Stimulated activated CD8-positive, alpha-beta memory T cell treated with anti-CD3 and anti-CD28 coated beads, Interleukin-15, amount 100 ng/mL, for 4 hours (primary cell): ENCODE measurements around the gene SCO2.

Source experiments
- DNase-seq, 2 donors: peaks; one replicate each; pipeline ENCODE4 v3.0.0-alpha.2; 2020; ENCODE audit warnings: low read depth in 2 of 2

Gene SCO2

DNA sequence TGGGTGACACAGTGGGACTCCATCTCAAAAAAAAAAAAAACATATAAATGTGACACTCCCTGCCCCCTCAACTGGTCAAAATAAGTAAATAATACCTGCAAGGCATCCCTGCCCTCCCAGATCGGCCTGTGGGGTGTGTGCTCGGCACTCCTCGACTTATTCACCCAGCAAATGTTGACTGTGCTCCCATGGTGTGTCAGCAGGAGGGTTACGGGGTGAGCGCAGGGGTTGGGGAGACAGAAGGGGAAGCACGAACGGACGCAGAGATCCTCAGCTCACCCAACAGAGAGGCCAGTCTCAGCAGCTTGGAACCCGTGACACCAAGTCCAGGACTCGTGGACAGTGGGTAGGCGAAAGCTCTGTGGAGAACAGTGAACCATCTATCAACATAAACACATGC is 45.7 kb downstream of the SCO2 start:
- DNase-seq: no peak

DNA sequence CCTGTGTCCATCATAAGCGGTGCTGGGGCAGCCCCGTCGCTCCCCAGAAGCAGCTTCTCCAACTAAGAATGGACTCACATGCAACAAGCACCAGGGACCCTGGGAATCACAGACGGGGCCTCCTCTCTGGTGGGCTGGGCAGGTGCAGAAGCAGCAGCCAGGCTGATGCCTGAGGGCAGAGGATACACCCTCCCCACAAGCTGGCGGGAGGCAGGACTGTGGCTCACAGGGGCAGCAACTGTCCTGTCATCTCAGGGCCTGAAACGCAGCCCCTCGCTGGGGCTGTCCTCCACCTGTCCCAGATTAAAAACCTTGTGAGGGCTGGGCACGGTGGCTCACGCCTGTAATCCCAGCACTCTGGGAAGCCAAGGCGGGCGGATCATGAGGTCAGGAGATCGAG is 47.5 kb downstream of the SCO2 start:
- no peak for DNase-seq

DNA sequence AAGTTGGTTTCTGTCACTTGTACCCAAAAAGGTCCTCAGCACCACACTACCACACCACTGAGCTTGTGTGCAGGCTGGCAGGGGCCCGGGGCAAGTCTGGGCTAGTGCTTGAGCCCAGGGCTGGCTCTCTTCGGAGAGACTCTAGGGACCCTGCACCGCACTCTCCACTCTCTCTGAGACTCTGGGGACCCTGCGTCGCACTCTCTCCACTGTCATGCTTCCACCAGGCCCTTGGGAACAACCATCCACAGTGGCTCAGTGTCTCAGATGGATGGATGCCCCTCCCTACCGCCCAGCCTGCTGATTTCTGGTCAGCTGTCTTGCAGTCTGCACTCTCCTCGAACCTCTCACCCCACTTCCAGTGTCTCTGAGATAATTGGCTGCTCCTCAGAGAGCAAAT is 48.5 kb downstream of the SCO2 start:
- DNase-seq: no peak

DNA sequence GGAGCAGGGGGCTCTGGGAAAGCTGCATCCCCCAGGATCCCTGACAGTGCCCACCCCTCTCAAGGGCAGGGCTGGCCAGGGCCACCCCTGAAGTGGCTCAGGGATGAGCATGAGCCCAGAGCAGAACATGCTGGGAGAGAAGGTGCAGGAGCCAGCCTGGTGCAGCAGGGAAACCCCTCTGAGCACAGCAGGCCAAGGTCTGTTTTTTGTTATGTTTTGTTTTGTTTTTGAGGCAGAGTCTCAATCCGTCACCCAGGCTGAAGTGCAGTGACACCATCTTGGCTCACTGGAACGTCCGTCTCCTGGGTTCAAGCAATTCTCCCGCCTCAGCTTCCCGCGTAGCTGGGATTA is 49.8 kb downstream of the SCO2 start:
- DNase-seq: no peak

DNA sequence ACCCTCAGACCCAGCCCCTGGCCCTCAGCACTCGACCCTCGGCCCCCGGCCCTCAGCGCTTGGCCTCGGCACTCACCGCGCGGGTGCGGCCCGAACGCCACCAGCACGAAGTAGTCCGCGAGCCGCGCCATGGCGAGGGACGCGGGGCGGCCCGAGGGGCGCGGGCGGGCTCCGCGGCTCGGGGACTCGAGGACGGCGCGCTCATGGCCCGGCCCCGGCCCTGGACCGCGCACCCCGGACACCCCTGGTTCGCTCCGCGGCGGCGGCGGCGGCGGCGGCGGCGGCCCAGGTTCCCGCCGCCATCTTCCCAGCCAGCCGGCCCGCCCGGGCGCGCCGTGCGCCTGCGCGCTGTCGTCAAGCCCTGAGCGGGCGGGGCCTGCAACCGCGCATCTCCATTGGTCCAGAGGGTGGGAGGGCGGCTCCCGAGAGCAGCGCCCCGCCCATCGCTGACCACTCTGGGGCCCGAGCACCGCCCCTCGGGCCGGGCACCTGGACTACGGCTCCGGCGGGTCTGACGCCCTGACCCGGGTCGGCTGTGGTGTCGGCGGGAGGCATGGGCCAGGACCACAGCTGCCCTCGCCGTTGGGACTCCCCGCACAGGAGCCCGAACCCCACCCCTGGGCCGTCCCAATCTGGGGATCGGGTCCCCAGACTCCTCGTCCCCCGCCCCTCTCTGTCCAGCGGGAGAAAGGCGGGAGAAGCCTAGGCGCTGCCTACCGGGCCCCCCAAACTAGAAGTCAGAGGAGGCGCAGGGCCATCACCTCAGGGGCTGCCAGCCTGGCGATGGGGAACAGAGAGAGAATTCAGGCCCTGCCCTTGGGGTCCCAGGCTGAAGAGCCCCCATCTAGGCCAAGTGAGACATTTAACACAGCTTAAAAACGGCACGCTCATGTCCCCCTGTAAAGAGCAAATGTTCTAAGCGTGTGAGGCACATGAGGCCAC is 50.4 kb downstream of the SCO2 start, which contains the start of gene SBF1:
Gene SBF1, minus strand, starts transcription at position 326 of the 942 bp plus-strand sequence. Its CDS starts 195 bp downstream, at position 131.
- peak; percentile 74 to 79 for DNase-seq

DNA sequence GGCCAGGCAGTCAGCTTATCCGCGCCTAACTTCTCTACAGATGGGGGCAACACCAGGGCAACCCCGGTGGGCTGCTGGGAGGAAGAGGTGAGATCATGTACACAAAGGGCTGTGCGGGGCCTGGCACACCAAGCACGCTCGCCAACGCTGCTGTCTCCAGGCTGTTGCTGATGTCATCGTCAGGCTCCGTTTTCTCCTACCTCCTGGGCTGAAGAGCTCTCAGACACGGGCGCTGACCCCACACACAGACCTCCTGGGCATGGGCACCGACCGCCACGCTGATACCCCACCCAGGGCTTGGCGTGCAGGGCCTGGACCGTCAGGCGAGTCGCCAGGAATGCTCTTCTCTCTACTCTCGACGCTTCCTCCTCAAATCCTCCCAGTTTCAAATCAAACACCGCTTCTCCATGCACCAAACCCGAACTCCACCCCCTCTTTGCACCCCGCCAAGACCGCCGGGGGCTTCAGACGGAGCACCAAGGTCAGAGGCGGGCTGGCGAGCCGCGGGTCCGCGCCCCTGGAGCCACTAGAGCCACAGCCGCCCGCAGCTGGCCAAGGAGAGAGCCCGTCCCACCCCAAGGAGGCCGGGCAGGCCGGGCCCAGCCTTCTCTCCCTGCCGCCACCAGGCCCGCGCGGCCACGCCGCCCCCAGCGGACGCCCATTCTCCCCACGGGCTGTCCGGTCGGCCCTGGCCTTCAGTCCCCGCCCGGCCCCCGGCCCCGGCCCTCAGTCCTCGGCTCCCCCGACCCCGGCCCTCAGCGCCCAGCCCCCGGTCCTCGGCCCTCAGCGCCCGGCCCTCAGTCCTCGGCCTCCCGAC is 51.3 kb downstream of the SCO2 start:
- DNase-seq: no peak
